WI38 (cell line): Measurements from ENCODE around the gene RAB15.

Experiments
- H3K4me3 ChIP-seq: 2 replicates; pipeline ENCODE4 v1.5.1; 2011; ENCODE audit warnings: low read depth, mild to moderate bottlenecking, control low read depth, low read length
- CTCF ChIP-seq: IDR thresholded peaks from 2 replicates; pipeline ENCODE4 v1.5.1; 2012; ENCODE audit warnings: low read depth, mild to moderate bottlenecking, control low read depth, low read length

Gene RAB15

GRCh38 chr14:64966976-64967375 lies 5.2 kb downstream of the RAB15 start:
- no peak for TF ChIP-seq CTCF
- no peak overlapping the region for H3K4me3 ChIP-seq

- no peak overlapping the region for H3K4me3 ChIP-seq
- TF ChIP-seq CTCF, result no peak
Observed at GRCh38 chr14:64965356-64966000, 6.7 kb downstream of the RAB15 start.

- TF ChIP-seq CTCF, result no peak
- H3K4me3 ChIP-seq, result no peak overlapping the region
Observed at GRCh38 chr14:64963611-64964010, 8.5 kb downstream of the RAB15 start.

- H3K4me3 ChIP-seq, result no peak overlapping the region
- TF ChIP-seq CTCF, result no peak
Observed at GRCh38 chr14:64960762-64961276, 11.3 kb downstream of the RAB15 start.

- no peak overlapping the region for H3K4me3 ChIP-seq
- no peak for TF ChIP-seq CTCF
Observed at GRCh38 chr14:64958743-64959142, 13.4 kb downstream of the RAB15 start.

- no peak for TF ChIP-seq CTCF
- no peak overlapping the region for H3K4me3 ChIP-seq
Observed at GRCh38 chr14:64958201-64958600, 13.9 kb downstream of the RAB15 start.

GRCh38 chr14:64956697-64957406 lies 15.3 kb downstream of the RAB15 start:
- no peak for TF ChIP-seq CTCF
- H3K4me3 ChIP-seq, result no peak overlapping the region
